Germinal center (tissue), 1 donor: Measurements from ENCODE around the gene TLX1.
"Not testable (repeated sequence)": the region's sequence is repeated elsewhere in the genome, so short reads cannot be mapped to it uniquely, and the experiment has no call there.

Experiments used
- DNase-seq: peaks from one replicate; pipeline ENCODE4 v3.0.0; 2012; ENCODE audit warnings: mixed read lengths, low spot score

Gene TLX1

DNA sequence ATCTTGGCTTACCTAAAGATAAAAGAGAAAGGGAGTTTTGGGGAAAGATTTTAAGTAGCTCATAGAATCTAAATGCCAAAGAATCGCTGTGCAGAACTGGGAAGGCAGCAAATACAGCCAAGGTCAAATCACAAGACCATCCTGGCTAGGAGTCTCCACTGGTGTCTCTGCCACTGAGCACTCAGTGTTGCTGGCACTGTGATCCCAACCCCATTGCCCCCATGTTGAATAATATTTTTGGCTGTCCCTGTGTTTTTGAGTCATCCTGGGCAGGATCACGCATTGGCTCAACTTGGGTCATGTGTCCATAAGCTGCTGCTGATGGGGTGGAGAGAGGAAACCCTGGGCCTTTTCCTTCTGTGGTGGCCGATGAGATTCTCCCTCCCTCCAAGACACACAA lies 21.2 kb downstream of the TLX1 start:
- DNase-seq: no peak

DNA sequence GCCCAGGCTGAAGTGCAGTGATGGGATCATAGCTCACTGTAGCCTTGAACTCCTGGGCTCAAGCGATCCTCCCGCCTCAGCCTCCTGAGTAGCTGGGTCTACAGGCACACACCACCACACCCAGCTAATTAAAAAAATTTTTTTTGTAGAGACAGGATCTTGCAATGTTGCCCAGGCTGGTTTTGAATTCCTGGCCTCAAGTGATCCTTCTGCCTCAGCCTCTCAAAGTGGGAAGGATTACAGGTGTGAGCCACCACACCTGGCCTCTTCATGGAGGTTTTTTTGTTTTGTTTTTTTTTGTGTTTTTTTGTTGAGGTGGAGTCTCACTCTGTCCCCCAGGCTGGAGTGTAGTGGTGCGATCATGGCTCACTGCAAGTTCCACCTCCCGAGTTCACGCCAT lies 23.4 kb downstream of the TLX1 start:
- not testable (repeated sequence) for DNase-seq

DNA sequence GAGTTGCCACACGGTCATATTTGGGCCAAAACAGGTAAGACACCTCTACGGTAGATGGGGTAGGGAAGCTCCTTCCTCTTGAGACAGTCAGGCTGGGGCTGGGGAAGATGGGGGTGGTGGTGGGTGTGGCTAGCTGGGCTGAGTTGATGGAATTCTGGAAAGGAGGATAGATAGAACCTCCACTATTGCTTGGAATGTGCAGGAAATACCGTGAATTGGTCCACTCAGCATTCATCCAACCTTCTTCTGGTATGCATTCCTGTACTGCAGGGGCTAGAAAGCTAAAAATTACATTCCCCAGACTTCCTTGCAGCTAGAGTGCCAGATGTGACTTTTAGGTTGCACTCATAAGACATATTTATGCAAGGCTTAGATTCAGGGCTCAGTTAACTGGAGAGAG lies 24.8 kb downstream of the TLX1 start:
- DNase-seq: no peak

DNA sequence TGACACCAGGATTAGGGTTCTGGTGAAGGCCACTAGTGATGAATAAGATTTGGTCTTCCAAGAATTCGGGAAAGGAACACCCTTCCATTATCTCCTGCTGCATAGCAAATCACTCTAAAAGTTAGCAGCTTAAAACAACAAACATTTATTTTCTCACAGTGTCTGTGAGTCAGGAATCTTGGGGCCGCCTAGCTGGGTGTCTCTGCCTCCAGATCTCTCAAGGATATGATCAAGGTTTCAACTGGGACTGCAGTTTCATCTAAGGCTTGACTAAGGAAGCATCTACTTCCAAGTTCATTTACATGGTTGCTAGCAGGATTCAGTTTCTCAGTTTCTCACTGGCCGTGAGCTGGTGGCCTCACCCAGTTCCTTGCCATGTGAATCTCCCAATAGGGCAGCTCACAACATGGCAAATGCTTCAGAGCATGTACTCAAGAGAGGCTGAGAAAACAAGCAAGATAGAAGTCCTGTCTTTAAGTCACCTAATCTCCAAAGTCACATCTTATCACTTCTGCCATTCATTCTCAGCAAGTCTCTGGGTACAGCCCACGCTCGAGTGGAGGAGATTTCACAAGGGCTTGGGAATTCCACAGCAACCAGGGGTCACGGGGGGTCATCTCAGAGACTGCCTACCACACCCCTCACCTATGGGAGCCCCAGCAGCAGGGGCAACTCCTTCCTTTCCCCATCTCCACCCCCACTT lies 26.8 kb downstream of the TLX1 start:
- no peak for DNase-seq

DNA sequence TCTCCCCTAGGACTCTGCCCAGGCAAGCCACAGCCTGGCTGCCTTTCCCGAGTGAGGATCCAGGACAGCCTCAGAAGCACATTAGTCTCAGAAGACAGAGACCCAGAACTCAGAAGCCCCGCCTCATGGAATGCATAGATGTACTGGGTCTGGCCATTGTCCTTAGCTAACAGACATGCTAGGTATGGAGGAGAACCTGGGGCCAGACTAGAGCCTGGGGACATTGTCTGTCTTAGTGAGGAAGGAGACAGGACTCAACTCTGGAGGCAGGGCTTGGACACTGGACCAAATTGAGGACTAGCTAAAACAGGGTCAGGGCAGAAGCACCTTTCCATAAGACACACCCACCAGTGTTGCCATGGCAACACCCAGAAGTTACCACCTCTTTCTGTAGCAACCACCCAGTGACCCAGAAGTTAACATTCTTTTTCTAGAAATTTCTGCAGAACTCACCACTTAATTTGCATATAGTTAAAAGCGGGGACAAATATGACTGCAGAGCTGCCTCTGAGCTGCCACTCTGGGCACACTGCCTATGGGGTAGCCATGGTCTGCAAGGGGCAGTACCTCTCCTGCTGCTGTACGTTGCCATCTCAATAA lies 27.5 kb downstream of the TLX1 start:
- no peak for DNase-seq

DNA sequence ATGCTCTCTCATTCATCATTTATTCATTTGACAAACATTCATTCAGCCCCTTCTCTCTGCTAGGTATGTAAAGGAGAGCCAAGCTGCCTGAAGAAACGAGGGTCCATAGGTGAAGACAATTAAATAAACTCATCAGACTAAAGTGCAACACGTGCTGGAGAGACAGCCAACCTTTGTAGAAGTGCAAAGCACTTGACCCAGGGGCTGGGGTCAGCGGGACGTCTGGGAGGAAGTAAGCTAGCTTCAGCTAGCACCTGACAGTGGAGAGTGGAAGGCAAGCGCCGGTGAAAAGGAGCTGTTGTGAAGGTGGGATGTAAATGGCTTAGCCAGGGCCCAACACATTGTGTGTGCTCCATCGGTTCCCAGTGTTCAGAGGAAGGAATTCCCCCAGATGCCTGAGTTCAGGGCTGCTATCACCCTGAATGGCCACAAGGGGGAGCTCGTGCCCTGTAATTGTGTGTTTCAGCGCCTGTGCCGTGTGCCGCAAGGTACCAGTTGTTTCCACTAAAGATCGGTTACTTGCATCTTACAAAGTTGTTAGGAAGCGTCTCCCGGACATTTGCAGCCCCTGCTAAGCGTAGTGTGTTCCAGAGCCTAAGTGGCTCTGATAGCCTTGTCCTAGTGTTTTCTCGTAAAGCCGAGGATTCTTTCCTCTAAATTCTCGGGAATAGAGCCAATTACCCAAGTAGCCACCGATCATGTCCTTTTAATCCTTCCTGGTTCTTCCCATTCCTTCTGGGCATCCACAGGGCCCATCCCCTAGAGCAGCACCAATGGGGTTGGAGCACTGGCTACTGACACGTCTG lies 30.6 kb downstream of the TLX1 start:
- peak; percentile 78 for DNase-seq

DNA sequence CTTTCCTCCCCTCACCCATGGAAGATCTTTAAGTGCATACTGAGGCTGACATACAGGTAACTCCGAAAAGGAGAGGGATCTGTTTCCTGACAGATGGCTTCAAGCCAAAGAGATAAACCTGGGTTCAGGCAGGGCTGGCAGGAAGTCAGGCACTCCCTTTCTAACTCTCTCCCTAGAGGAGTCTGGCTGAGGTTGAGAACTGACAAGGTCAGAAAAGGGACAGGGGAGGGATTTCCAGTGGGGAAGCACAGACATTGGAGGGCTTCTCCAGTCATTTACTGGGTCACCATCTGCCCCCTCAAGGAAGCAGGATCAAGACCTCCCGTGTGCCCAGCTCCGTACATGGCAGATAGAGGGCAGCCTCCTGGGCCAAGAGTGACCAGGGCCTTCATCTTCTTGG lies 31.6 kb downstream of the TLX1 start:
- DNase-seq: no peak

DNA sequence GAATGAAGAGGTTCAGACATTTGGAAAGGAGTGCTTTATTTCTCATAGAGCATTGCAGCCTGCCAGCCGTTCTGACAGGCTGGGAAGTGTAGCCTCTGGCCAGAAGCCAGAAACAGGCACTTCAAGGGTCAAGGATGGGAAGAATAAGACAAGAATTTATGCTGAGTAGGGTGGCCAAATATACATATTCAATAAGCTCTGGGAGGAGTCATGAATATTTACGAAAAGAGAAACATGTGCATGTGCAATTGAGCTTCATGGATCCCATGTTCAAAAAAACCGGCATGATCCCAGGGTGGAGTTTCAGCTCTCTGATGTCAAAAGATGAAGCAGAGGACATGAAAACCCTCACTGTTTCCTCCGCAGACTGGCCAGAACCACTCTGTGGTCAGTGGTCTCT lies 32.9 kb downstream of the TLX1 start:
- DNase-seq: no peak

DNA sequence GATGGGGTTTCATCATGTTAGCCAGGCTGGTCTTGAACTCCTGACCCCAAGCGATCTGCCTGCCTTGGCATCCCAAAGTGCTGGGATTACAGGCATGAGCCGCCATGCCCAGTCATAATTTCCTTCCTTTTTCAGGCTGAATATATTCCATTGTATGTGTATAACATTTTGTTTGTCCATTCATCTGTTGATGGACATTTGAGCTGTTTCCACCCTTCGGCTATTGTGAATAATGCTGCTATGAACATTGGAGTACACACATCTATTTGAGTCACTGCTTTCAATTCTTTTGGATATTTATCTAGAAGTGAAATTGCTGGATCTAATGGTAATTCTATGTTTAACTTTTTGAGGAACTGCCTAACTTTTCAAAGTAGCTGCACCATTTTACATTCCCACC lies 34.6 kb downstream of the TLX1 start:
- no peak for DNase-seq

DNA sequence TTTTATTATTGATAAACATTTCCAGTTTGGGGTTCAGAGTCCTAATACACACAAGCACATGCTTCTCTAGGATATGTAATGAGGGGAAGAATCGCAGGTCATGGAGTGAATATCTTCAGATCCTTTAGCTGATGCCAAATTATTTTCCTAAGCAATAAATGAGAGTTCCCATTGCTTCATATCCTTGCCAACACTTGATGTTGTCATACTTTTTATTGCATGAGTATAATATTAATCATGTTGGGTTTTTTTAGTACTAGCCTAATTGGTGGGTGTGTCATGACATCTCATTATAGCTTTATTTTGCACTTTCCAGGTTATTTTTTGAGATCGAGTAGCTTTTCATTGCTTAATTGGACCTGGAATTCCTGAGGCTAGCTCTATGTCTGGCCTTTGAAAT lies 35.3 kb downstream of the TLX1 start:
- no peak for DNase-seq

DNA sequence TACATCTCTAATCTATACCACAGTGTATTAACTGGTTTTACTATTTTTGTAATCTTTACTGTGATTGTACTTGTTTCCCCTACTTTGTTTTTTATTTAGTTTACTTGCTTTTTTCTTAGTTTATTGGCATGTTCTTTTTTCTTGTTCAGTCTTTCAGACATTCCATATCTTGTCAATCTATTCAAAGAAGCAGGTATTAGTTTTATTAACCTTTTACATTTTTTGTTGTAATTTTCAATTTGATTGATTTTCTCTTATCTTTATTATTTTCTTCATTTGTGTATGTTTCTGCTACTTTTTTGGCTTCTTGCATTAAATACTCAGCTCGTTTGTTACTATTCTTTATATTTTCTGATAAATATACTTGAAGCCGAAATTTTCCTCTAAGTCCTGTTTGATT lies 41.6 kb downstream of the TLX1 start:
- no peak for DNase-seq

DNA sequence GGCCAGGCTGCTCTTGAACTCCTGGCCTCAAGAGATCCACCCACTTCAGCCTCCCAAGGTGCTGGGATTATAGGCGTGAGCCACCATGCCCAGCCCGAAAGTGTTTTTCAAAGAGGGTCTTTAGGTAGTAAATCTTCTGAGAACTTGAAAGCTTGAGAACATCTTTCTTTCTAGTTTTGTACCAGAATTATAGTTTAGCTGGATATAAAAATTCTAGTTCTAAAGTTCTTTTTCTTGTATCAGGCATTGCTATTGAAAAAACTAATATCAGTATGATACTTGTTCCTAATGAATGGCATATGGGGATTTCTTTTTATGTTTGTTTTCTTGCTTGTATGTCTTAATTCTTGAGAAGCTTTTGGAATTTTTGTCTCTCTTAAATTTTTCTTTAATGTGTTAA lies 43.2 kb downstream of the TLX1 start:
- DNase-seq: no peak

DNA sequence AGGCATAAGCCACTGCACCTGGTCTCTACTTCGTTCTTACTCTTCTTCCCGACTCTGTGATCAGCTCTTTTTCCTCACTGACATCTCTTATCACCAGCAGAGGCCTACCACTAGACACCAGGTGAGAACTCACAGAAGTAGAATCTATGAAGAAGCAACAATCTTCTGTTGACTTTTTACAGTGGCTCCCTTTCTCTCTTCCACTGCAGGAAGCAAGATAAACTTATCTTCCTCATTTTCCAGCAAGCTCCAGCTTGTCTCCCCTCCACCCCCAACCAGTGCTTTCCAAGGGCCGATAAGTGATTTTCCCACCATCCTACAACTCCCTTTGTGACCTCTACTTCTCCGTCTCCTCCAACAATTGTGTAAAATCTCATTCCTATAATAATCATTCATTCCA lies 45.5 kb downstream of the TLX1 start:
- DNase-seq: no peak

DNA sequence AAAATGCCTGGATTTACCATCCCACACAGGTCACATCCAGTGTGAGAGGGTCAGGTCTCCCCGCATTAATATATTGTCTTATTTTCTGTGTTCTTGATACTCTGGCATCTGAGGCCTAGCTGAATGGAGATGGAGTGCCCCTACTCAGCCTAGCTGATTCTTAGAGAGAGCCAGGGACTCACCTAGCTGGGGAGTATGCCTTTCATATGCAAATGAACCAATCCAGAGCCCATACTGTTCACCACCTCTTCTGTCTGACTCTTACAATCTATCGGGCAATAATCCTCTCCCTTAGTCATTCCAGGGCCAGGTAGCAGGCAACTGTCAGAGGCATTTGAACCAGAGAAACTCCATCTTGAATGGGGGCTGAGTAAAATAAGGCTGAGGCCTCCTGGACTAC lies 51.8 kb downstream of the TLX1 start:
- DNase-seq: no peak

DNA sequence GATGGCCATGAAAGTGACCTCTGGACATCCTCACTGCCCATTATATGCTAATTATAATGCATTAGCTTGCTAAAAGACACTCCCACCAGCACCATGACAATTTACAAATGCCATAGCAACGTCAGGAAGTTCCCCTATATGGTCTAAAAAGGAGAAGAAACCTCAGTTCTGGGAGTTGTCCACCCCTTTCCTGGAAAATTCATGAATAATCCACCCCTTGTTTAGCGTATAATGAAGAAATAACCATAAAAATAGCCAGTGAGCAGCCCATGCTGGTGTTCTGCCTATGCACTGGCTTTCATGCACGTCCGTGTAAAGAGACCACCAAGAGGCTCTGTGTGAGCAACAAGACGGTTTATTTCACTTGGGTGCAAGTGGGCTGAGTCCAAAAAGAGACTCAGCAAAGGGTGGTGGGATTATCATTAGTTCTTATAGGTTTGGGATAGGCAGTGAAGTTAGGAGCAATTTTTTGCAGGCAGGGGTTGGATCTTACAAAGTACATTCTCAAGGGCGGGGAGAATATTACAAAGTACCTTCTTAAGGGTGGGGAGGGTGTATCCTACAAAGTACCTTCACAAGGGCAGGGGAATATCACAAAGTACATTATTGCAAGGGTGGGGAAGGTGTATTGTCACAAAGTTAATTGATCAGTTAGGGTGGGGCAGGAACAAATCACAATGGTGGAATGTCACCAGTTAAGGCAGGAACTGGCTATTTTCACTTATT lies 52.5 kb downstream of the TLX1 start:
- DNase-seq: no peak
